Ovary (tissue), 3 donors: Measurements from ENCODE around the gene ISG15.

ENCODE experiments used
- EP300 ChIP-seq: sonication (generic); formaldehyde crosslinking; IDR thresholded peaks from one replicate; pipeline ENCODE4 v1.6.1; 2017; ENCODE audit warnings: antibody characterized with exemption
- POLR2A ChIP-seq: fragments of 450-650 bp; IDR thresholded peaks from one replicate; pipeline ENCODE4 v1.6.1; 2017; ENCODE audit warnings: antibody characterized with exemption, mild to moderate bottlenecking, moderate library complexity
- TF ChIP-seq, protein P1 (sequence below), 3 donors: fragments of 450-650 bp in 2 of 3; fragments of 200-600 bp in 1 of 3; IDR thresholded peaks; one replicate each; pipeline versions ENCODE4 v1.5.1 to v1.8.0; 2016 to 2022; ENCODE audit warnings: antibody characterized with exemption in 3 of 3, mild to moderate bottlenecking in 1 of 3
- donor health status: DM: no; HTN: no; CAD: no.

DNA sequence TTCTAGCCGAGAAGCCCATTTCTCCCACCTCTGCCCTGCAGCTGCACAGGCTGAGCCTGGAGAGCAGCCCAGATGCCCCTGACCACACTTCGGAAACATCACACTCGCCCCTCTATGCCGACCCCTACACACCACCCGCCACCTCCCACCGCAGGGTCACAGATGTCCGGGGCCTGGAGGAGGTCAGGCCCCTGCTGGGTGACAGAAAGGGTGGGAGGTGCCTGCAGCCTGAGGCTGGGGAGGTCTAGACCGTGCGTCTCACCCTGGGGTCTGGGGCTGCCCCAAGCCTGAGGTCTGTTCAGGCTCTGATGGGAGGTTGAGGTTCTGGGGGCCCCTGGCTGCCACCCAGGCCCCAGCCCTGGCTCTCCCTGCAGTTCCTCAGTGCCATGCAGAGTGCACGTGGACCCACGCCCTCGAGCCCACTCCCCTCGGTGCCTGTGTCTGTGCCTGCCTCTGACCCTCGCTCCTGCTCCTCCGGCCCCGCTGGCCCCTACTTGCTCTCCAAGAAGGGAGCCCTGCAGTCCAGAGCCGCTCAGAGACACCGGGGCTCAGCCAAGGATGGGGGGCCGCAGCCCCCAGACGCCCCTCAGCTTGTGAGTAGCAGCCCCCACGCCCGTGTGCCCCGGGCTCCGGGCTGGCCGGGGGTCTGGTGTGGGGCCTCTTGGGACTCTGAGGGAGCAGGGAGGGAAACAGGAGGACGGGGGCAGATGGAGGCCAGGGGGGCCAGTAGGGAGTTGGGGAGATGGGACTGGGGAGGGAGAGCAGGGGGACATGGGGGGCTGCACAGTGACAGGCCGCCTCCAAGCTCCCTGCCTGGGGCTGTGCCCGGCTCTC lies 39.6 kb upstream of the ISG15 start:
- TF ChIP-seq, protein P1, sequence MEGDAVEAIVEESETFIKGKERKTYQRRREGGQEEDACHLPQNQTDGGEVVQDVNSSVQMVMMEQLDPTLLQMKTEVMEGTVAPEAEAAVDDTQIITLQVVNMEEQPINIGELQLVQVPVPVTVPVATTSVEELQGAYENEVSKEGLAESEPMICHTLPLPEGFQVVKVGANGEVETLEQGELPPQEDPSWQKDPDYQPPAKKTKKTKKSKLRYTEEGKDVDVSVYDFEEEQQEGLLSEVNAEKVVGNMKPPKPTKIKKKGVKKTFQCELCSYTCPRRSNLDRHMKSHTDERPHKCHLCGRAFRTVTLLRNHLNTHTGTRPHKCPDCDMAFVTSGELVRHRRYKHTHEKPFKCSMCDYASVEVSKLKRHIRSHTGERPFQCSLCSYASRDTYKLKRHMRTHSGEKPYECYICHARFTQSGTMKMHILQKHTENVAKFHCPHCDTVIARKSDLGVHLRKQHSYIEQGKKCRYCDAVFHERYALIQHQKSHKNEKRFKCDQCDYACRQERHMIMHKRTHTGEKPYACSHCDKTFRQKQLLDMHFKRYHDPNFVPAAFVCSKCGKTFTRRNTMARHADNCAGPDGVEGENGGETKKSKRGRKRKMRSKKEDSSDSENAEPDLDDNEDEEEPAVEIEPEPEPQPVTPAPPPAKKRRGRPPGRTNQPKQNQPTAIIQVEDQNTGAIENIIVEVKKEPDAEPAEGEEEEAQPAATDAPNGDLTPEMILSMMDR (IDR thresholded peaks at IDR 0.05): no peak
- no peak for TF ChIP-seq POLR2A
- TF ChIP-seq EP300: no peak
